ENCODE results near the gene TMEM259. TPM values are rescaled to one million over a fixed set of nuclear protein-coding genes. Genes with fewer than 3 reads are reported as not detected.

The TMEM259 gene
- total RNA-seq, 3 donors from 2014 or later = 112 to 156 (median 153) TPM

DNA sequence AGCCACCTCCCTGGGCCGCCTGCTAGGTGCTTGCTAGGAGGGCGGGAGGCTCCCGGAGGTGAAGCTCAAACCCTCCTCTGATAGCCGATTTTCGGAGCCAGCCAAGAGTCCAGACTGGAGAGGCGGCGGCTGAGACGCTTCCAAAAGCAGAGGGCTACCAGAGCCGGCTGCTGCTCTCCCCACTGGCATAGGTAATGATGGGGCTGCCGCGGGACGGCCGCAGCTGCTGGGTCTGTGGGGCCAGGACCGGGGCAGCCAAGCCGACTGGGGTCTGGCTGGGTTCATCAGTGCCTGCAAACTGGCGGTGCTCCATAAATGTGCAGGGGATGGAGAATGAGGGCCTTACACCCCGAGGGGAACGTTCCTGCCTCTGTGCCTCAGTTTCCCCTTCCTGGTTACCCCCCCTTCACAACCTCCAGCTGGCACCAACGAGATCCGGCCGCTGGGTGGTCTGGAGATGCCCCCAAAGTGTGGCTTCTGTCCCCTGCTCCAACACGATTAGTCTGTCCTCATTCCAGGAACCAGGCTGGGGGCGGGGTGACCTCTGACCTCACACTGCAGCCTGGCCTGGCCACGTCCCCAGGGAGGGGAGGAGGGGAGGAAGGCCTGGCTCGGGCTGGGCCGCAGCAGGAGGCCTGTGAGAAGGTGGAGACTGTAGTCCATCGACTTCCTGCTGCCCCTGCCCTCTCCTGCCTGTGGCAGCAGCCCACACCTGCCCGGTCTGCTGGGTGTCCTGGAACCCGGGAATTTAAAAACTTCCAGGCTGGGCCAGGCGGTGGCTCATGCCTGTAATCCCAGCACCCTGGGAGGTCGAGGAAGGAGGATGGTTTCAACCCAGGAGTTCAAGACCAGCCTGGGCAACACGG lies 40.6 kb downstream of the TMEM259 start:
- Histone ChIP-seq H3K4me1 (no peaks in the 10 kb centered on the region), H3K9me3 (no peaks in the 10 kb centered on the region), H3K36me3 (no peaks in the 10 kb centered on the region), H3K4me3 (no peak overlapping the region), H3K27ac (no peak overlapping the region), H3K27me3 (no peaks in the 10 kb centered on the region)
- no peak for DNase-seq (ENCODE audit: low spot score in 2 of 2)
- intact Hi-C loops (cut with DNase I; ENCODE audit: low total_unique reads) = loop anchor here (5.0 to 10.0 kb wide), 2 partner anchors 123 to 226 kb away; partner anchors contain the start of genes CFD and MISP
- no peak for TF ChIP-seq POLR2A (IDR thresholded peaks at IDR 0.05)
- TF ChIP-seq, protein P1, sequence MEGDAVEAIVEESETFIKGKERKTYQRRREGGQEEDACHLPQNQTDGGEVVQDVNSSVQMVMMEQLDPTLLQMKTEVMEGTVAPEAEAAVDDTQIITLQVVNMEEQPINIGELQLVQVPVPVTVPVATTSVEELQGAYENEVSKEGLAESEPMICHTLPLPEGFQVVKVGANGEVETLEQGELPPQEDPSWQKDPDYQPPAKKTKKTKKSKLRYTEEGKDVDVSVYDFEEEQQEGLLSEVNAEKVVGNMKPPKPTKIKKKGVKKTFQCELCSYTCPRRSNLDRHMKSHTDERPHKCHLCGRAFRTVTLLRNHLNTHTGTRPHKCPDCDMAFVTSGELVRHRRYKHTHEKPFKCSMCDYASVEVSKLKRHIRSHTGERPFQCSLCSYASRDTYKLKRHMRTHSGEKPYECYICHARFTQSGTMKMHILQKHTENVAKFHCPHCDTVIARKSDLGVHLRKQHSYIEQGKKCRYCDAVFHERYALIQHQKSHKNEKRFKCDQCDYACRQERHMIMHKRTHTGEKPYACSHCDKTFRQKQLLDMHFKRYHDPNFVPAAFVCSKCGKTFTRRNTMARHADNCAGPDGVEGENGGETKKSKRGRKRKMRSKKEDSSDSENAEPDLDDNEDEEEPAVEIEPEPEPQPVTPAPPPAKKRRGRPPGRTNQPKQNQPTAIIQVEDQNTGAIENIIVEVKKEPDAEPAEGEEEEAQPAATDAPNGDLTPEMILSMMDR (IDR thresholded peaks at IDR 0.05) = no peak
- TF ChIP-seq POLR2AphosphoS5 (IDR thresholded peaks at IDR 0.05) = no peak

DNA sequence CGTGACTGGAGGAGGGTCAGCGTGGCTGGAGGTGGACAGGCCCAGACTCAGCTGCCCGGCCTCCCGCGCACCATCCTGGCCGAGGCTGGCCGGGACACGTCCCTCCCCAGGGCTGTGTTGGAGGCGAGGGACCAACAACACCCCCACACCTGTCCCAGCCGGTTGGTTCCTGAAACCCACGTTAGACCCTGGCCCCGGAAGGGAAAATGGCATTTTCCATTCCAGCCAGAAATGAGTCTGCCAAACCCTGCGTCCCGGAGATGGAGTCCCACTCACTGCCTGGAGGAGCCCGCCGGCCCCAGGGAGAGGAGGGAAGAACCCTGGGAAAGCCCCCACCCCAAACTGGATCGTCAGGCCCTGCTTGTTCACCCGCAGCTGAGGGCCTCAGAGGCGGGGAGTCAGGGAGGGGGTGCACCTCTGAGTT lies 41.6 kb downstream of the TMEM259 start:
- Histone ChIP-seq H3K27me3 (no peaks in the 10 kb centered on the region), H3K36me3 (no peaks in the 10 kb centered on the region), H3K4me1 (no peaks in the 10 kb centered on the region), H3K9me3 (no peaks in the 10 kb centered on the region), H3K27ac (peak overlapping the region in 1 of 2 donors; percentile 21), H3K4me3 (peak overlapping the region in 1 of 3 donors; percentile 19)
- intact Hi-C loops (cut with DNase I; ENCODE audit: low total_unique reads) = no loop called here
- TF ChIP-seq, protein P1 (IDR thresholded peaks at IDR 0.05) = no peak
- TF ChIP-seq POLR2A (IDR thresholded peaks at IDR 0.05) (no peak), POLR2AphosphoS5 (IDR thresholded peaks at IDR 0.05) (no peak)
- DNase-seq (ENCODE audit: low spot score in 2 of 2) = no peak

DNA sequence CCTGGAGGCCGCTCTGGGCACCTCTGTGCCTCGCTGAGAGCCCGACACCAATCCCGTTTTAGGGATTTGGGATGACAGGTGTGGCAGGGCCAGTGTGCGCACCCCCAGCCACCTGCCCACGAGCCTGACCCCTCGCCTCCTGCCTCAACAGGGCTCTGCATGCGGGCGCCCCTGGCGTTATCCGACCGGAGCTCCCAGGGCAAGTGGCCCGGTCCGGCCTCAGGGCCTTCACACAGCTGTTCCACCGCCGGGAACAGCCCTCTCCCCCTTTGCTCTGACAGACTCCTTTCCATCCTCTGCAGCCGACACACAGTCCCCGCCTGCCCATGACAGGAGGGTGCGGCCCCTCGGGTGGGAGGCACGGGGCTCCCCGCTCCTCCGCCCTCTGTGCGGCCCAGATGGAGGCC lies 43.9 kb downstream of the TMEM259 start:
- TF ChIP-seq, protein P1 (IDR thresholded peaks at IDR 0.05) = no peak
- TF ChIP-seq POLR2A (IDR thresholded peaks at IDR 0.05) (no peak), POLR2AphosphoS5 (IDR thresholded peaks at IDR 0.05) (no peak)
- Histone ChIP-seq H3K4me1 (no peaks in the 10 kb centered on the region), H3K27ac (no peak overlapping the region), H3K27me3 (no peaks in the 10 kb centered on the region), H3K36me3 (no peaks in the 10 kb centered on the region), H3K4me3 (no peak overlapping the region), H3K9me3 (no peaks in the 10 kb centered on the region)
- intact Hi-C loops (cut with DNase I; ENCODE audit: low total_unique reads) = no loop called here
- DNase-seq (ENCODE audit: low spot score in 2 of 2) = no peak

DNA sequence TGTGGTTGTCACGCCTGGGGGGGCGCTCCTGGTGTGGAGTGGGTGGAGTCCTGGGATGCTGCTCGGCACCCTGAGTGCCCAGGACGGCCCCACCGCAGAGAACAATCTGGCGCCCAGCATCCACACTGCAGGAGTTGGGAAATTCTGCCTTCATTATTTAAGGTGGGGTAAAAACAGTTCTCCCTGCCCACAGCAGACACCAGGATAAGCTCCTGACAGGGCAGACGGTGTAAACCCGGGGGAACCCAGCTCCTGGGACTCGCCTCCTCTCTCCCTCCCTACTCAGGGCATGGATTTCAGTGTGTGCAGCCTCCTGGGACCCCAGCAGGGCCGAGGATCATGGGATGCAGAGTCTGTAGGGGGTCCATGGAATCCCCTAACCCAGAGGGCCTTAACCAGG lies 44.4 kb downstream of the TMEM259 start:
- no peak overlapping the region for H3K27ac ChIP-seq
- intact Hi-C loops (cut with DNase I; ENCODE audit: low total_unique reads) = no loop called here
- no peaks in the 10 kb centered on the region for H3K27me3 ChIP-seq
- no peaks in the 10 kb centered on the region for H3K4me1 ChIP-seq
- no peaks in the 10 kb centered on the region for H3K9me3 ChIP-seq
- TF ChIP-seq, protein P1 (IDR thresholded peaks at IDR 0.05) = no peak
- no peak for TF ChIP-seq POLR2A (IDR thresholded peaks at IDR 0.05)
- TF ChIP-seq POLR2AphosphoS5 (IDR thresholded peaks at IDR 0.05) = no peak
- peaks cover 3% of the 10 kb centered on the region for H3K36me3 ChIP-seq
- no peak for DNase-seq (ENCODE audit: low spot score in 2 of 2)
- H3K4me3 ChIP-seq = no peak overlapping the region

DNA sequence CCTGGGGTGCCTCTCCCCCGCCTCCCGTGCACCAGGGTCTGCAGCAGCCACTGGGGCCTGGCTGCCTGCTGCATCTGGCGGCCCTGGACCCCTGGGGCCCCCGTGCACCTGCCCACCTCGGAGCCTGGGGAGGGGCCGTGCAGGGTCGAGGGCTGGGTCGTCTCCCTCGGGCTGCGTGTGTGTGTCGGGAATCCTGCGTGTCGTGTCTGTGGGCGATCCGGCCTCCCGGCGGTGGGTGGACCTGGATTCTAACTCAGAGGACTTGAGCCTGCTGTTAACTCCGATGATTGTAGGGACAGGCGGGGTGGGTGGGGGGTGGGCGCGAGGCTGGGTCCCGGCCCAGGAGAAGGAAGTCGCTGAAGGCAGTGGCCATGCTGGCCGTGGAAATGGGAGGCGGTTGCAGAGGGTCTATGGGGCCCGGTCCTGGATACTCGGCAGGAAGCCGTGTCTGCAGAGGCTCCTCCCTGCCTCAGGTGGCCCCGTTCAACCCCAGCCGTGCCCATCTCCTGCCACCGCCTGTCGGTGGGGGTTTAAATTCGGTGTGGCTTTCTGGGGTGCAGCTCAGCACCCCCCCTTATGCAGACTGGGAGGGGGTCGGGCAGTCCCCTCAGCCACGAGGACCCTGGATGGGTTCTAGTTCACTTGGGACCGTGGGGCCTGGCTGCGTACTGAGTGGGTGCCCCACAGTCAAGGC lies 46.2 kb downstream of the TMEM259 start:
- Histone ChIP-seq H3K27me3 (no peaks in the 10 kb centered on the region), H3K27ac (no peak overlapping the region), H3K4me3 (no peak overlapping the region), H3K9me3 (peaks cover 6% of the 10 kb centered on the region in 2 donors), H3K36me3 (peaks cover 3% of the 10 kb centered on the region), H3K4me1 (no peaks in the 10 kb centered on the region)
- no peak for DNase-seq (ENCODE audit: low spot score in 2 of 2)
- intact Hi-C loops (cut with DNase I; ENCODE audit: low total_unique reads) = no loop called here
- TF ChIP-seq, protein P1 (IDR thresholded peaks at IDR 0.05) = no peak
- TF ChIP-seq POLR2A (IDR thresholded peaks at IDR 0.05) = no peak
- TF ChIP-seq POLR2AphosphoS5 (IDR thresholded peaks at IDR 0.05) = no peak
